Left lung (tissue), 10 donors: ENCODE results near the gene ANTXR2. TPM values are rescaled to one million over a fixed set of nuclear protein-coding genes. Genes with fewer than 3 reads are reported as not detected.

Source experiments
- ATAC-seq: fragments of 200-7000 bp; cut with Tn5 transposase; one replicate; pipeline ENCODE4 v1.9.1; 2020; ENCODE audit warnings: moderate library complexity
- DNase-seq, 4 donors: peaks; one replicate each; pipeline ENCODE4 v3.0.0-alpha.2; 2013 to 2020
- H3K27ac ChIP-seq, 2 donors: fragments of 200-600 bp; sonication (generic) in 1 of 2; one replicate each; pipeline versions ENCODE4 v1.5.0 to v1.8.0; 2020 to 2021
- H3K27me3 ChIP-seq, 2 donors: fragments of 200-600 bp; sonication (generic) in 1 of 2; one replicate each; pipeline versions ENCODE4 v1.5.0 to v1.8.0; 2020 to 2021
- H3K36me3 ChIP-seq, 2 donors: fragments of 200-600 bp; sonication (generic) in 1 of 2; one replicate each; pipeline versions ENCODE4 v1.5.0 to v1.8.0; 2020 to 2021
- H3K4me1 ChIP-seq, 2 donors: fragments of 200-600 bp; one replicate each; pipeline ENCODE4 v1.8.0; 2021
- H3K4me3 ChIP-seq, 2 donors: fragments of 200-600 bp; sonication (generic) in 1 of 2; one replicate each; pipeline versions ENCODE4 v1.5.0 to v1.8.0; 2020 to 2021; ENCODE audit warnings: mild to moderate bottlenecking in 1 of 2
- H3K9me3 ChIP-seq, 2 donors: fragments of 200-600 bp; sonication (generic) in 1 of 2; one replicate each; pipeline versions ENCODE4 v1.5.0 to v1.8.0; 2020 to 2021
- intact Hi-C, 2 donors: fragments of 100-400 bp; cut with DNase I; formaldehyde crosslinking; loops; one replicate each; pipeline versions ENCODE4 v1.11.2 to v1.14.2; 2022
- polyA plus RNA-seq, 6 donors: library from polyadenylated mRNA; unstranded; fragments of 120-200 nt; gene quantifications; one replicate each; pipeline ENCODE4 v1.2.1, GENCODE V29; 2013; ENCODE audit not compliant: insufficient read length in 6 of 6
- total RNA-seq, 2 donors: library from RNA; stranded (reverse); fragmentation: NEBNext Ultra II Directional; extraction: Animal tissue kit (Norgen Biotek cat#: 25700); gene quantifications; one replicate each; pipeline ENCODE4 v1.2.1, GENCODE V29; 2021
- TF ChIP-seq, protein P1 (sequence below), 2 donors: fragments of 200-600 bp; sonication (generic) in 1 of 2; IDR thresholded peaks; one replicate each; pipeline versions ENCODE4 v1.5.0 to v1.8.0; 2021; ENCODE audit warnings: antibody characterized with exemption in 2 of 2
- donor health status: DM: no; HTN: yes; CAD: no.
- donor health status: DM: no; HTN: no; CAD: no.

Gene ANTXR2
- total and polyA plus RNA-seq, 8 donors = 45.6 to 73.3 (median 66.1) TPM

DNA sequence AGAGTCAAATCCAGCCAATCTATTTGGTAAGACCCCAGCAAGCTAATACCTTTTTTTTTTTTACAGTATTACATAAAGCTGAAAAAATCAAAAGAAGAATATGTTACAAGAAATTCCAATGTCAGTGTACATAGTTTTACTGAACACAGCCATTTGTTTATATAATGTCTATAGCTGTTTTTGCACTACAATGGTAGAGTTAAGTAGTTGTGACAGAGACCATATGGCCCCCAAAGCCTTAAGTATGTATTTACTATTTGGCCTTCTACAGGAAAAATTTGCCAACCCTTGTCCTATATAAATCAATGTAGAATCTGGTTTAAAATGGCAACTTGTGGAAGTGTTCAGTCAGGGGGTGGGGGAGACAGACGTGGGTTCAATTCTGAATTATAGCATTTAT is 60.7 kb downstream of the ANTXR2 start:
- peaks cover 3 to 30% of the 10 kb centered on the region in 2 donors for H3K4me1 ChIP-seq
- H3K4me3 ChIP-seq = no peak overlapping the region
- H3K27ac ChIP-seq = peak overlapping the region; percentile 9 to 22
- no peak for ATAC-seq
- no peaks in the 10 kb centered on the region for H3K27me3 ChIP-seq
- TF ChIP-seq, protein P1, sequence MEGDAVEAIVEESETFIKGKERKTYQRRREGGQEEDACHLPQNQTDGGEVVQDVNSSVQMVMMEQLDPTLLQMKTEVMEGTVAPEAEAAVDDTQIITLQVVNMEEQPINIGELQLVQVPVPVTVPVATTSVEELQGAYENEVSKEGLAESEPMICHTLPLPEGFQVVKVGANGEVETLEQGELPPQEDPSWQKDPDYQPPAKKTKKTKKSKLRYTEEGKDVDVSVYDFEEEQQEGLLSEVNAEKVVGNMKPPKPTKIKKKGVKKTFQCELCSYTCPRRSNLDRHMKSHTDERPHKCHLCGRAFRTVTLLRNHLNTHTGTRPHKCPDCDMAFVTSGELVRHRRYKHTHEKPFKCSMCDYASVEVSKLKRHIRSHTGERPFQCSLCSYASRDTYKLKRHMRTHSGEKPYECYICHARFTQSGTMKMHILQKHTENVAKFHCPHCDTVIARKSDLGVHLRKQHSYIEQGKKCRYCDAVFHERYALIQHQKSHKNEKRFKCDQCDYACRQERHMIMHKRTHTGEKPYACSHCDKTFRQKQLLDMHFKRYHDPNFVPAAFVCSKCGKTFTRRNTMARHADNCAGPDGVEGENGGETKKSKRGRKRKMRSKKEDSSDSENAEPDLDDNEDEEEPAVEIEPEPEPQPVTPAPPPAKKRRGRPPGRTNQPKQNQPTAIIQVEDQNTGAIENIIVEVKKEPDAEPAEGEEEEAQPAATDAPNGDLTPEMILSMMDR (IDR thresholded peaks at IDR 0.05) = no peak
- peaks cover 0 to 19% of the 10 kb centered on the region in 2 donors for H3K36me3 ChIP-seq
- DNase-seq = peak in 2 of 4 donors; percentile 42 to 55
- H3K9me3 ChIP-seq = no peaks in the 10 kb centered on the region
- intact Hi-C loops = no loop called here

DNA sequence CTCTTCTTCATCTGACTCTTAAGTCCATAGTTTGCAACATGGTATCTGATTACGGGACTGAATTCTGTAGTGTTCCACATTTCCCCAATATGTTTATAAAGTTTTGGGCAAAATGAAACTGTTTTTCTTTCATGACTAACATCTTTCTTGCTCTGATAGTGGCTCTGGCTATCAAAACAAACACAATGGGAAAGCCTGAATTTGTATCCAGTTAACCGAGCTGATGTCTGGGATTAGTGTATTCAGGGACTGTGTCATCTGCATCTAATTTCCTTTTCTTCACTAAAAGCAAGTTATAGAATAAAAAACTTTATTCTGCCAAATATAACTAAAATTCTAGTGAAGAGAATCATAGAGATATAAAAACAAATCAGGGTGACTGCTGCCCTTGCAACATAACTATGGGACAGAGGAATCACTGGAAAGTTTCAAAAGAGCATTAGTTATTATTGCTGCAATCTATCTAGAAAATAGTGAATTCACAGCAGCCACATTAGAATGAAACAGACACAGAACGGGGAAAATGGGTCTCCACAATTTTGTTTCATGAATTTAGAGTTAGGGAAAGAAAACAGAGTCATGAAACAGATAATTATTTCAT is 61.3 kb downstream of the ANTXR2 start:
- peaks cover 1 to 30% of the 10 kb centered on the region in 2 donors for H3K4me1 ChIP-seq
- ATAC-seq = no peak
- no peaks in the 10 kb centered on the region for H3K27me3 ChIP-seq
- no peak overlapping the region for H3K4me3 ChIP-seq
- peak in 1 of 4 donors; percentile 13 for DNase-seq
- intact Hi-C loops = no loop called here
- peaks cover 0 to 17% of the 10 kb centered on the region in 2 donors for H3K36me3 ChIP-seq
- no peaks in the 10 kb centered on the region for H3K9me3 ChIP-seq
- TF ChIP-seq, protein P1 (IDR thresholded peaks at IDR 0.05) = no peak
- peak overlapping the region; percentile 9 to 22 for H3K27ac ChIP-seq

DNA sequence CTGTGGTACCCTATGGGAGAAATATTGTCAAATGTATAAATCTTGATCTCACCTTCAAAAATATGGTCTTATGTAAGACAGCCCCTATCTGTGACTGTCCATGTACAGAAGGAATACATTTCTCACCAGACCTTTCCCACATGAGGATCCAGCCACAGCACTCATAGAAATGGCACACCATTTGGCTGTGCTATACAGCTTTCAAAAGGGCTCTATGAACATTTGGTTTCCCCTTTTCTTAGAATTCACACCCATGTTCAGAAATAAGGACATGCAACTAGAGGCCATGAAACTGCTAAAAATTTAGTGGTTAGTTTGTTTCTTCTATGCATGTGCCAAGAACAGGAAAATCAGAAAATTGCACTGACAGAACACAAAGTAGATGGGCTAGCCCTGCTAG is 62.7 kb downstream of the ANTXR2 start:
- Histone ChIP-seq H3K4me3 (no peak overlapping the region), H3K27ac (no peak overlapping the region), H3K27me3 (no peaks in the 10 kb centered on the region), H3K4me1 (peaks cover 0 to 33% of the 10 kb centered on the region in 2 donors), H3K9me3 (no peaks in the 10 kb centered on the region), H3K36me3 (peaks cover 0 to 17% of the 10 kb centered on the region in 2 donors)
- DNase-seq (no peak), ATAC-seq (no peak)
- TF ChIP-seq, protein P1 (IDR thresholded peaks at IDR 0.05) = no peak
- intact Hi-C loops = no loop called here

DNA sequence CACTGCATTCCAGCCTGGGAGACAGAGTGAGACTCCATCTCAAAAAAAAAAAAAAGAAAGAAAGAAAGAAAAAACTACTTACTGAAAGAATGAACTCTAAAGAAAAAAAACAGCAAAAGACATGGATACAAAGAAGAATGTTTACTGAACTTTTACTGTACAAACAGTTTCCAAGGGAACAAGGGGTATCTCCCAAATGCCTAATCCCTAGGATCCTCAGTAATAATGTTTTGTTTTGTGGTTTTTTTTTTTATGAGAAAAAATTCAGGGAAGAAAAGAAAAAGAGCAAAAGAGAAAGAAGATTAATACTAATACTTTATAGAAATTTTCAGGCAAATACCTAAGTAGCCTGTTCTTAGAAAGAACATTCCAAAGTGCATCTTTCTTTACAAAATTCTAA is 63.2 kb downstream of the ANTXR2 start:
- TF ChIP-seq, protein P1 (IDR thresholded peaks at IDR 0.05) = no peak
- no peaks in the 10 kb centered on the region for H3K27me3 ChIP-seq
- H3K36me3 ChIP-seq = peaks cover 0 to 17% of the 10 kb centered on the region in 2 donors
- DNase-seq = no peak
- intact Hi-C loops = no loop called here
- peaks cover 0 to 3% of the 10 kb centered on the region in 2 donors for H3K9me3 ChIP-seq
- H3K4me3 ChIP-seq = no peak overlapping the region
- peaks cover 0 to 33% of the 10 kb centered on the region in 2 donors for H3K4me1 ChIP-seq
- H3K27ac ChIP-seq = no peak overlapping the region
- no peak for ATAC-seq

DNA sequence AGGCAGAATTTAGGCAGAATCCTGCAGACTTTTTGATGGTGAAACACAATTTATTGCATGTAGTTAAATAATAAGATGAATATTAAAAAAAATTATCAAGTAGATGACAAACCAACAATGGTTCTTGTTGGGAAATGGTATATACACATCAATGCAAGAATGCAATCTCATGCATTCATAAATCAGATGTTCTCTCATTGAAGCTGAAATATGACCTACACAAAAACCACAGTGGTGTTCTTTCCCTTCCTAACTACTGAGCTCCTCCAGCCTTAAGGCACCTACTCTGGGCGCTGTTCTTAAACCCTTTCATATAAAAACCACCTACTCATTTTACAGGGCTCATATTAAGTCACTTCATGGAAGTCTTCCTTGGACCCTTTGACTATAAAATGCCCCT is 64.1 kb downstream of the ANTXR2 start:
- Histone ChIP-seq H3K27me3 (no peaks in the 10 kb centered on the region), H3K4me3 (no peak overlapping the region), H3K9me3 (peaks cover 0 to 11% of the 10 kb centered on the region in 2 donors), H3K27ac (no peak overlapping the region), H3K4me1 (peaks cover 0 to 33% of the 10 kb centered on the region in 2 donors), H3K36me3 (peaks cover 0 to 17% of the 10 kb centered on the region in 2 donors)
- intact Hi-C loops = no loop called here
- ATAC-seq (no peak), DNase-seq (no peak)
- TF ChIP-seq, protein P1 (IDR thresholded peaks at IDR 0.05) = no peak
